SU-DHL-6 (cell line): ENCODE measurements around the gene GUSB.

Experiments
- CTCF ChIP-seq: fragments of 200-600 bp; sonication (generic); IDR thresholded peaks from one replicate; pipeline ENCODE4 v1.5.1; 2017; ENCODE audit warnings: antibody characterized with exemption, mild to moderate bottlenecking, low read length, moderate library complexity; ENCODE audit not compliant: insufficient read depth, poor library complexity, severe bottlenecking
- EZH2phosphoT487 ChIP-seq: fragments of 200-600 bp; sonication (generic), shearing (Covaris generic); conservative IDR thresholded peaks from 2 replicates; pipeline ENCODE4 v1.6.1; 2018; ENCODE audit warnings: mild to moderate bottlenecking, antibody characterized with exemption, low read length, moderate library complexity, mixed read lengths

- TF ChIP-seq EZH2phosphoT487 (no peak), CTCF (no peak)
Measured at GRCh38 chr7:65923316-65923715, 58.7 kb downstream of the GUSB start.
